ENCODE measurements around the gene POF1B. TPM values are rescaled to one million over a fixed set of nuclear protein-coding genes. Genes with fewer than 3 reads are reported as not detected.

Gene POF1B
- total and polyA plus RNA-seq, 2 of the 4 experiments (the other 2 are of a cell fraction), result not detected

GRCh38 chrX:85429066-85429465 is 49.6 kb upstream of the POF1B start:
- ChIA-PET CTCF (no interaction called here), POLR2A (ENCODE audit: unreplicated experiment) (no interaction called here)
- no peak for DNase-seq
- Histone ChIP-seq H3K9me1 (ENCODE audit: insufficient read depth, low read length) (no peaks in the 10 kb centered on the region), H2BK15ac (ENCODE audit: low read depth, low read length) (no peak overlapping the region), H2BK5ac (ENCODE audit: low read depth, low read length, poor library complexity, severe bottlenecking) (no peak overlapping the region), H3K18ac (ENCODE audit: low read depth, low read length) (no peak overlapping the region), H3K27ac (ENCODE audit: insufficient read depth, low read length) (no peak overlapping the region), H4K8ac (ENCODE audit: low read depth in 2 of 2, low read length in 2 of 2) (no peak overlapping the region), H3K9me3 (ENCODE audit: control insufficient read depth, insufficient read depth, low read length) (no peaks in the 10 kb centered on the region), H3K4me1 (ENCODE audit: control insufficient read depth, insufficient read depth, low read length) (no peaks in the 10 kb centered on the region), H3K4ac (ENCODE audit: low read depth, low read length) (no peak overlapping the region), H2AK5ac (ENCODE audit: low read depth, low read length) (no peak overlapping the region), H3K4me3 (ENCODE audit: insufficient read depth, low read depth, low read length) (no peak overlapping the region), H3K27me3 (ENCODE audit: control insufficient read depth, insufficient read depth, low read length) (no peaks in the 10 kb centered on the region), H3K9ac (ENCODE audit: low read depth, low read length) (no peak overlapping the region), H4K20me1 (ENCODE audit: insufficient read depth, low read length) (no peaks in the 10 kb centered on the region), H3K4me2 (ENCODE audit: low read depth, low read length) (no peak overlapping the region), H3K36me3 (ENCODE audit: control insufficient read depth, insufficient read depth, low read length) (no peaks in the 10 kb centered on the region), H2AK9ac (replicated peaks; ENCODE audit: low read depth, low read length, poor library complexity) (no peak overlapping the region), H2BK120ac (ENCODE audit: low read depth, low read length) (no peak overlapping the region), H3K56ac (ENCODE audit: extremely low read depth, insufficient read depth, low read length) (no peak overlapping the region), H3K14ac (replicated peaks; ENCODE audit: low read depth, low read length) (no peak overlapping the region), H4K5ac (ENCODE audit: low read depth, low read length) (no peak overlapping the region), H3K23ac (ENCODE audit: low read depth, low read length) (no peak overlapping the region), H2AFZ (replicated peaks; ENCODE audit: low read length, poor library complexity) (no peak overlapping the region), H3K79me1 (ENCODE audit: low read depth in 1 of 2, low read length in 2 of 2) (no peaks in the 10 kb centered on the region), H2BK20ac (ENCODE audit: low read depth, low read length) (no peak overlapping the region), H4K91ac (ENCODE audit: insufficient read depth, low read depth, low read length) (no peak overlapping the region)
- TF ChIP-seq POLR2A (IDR thresholded peaks at IDR 0.05; ENCODE audit: low read depth, low read length), result no peak
- TF ChIP-seq RAD21 (IDR thresholded peaks at IDR 0.05; ENCODE audit: low read length), result no peak
- TF ChIP-seq FOS (IDR thresholded peaks at IDR 0.05; ENCODE audit: low read depth, low read length), result no peak
- TF ChIP-seq, protein P1, sequence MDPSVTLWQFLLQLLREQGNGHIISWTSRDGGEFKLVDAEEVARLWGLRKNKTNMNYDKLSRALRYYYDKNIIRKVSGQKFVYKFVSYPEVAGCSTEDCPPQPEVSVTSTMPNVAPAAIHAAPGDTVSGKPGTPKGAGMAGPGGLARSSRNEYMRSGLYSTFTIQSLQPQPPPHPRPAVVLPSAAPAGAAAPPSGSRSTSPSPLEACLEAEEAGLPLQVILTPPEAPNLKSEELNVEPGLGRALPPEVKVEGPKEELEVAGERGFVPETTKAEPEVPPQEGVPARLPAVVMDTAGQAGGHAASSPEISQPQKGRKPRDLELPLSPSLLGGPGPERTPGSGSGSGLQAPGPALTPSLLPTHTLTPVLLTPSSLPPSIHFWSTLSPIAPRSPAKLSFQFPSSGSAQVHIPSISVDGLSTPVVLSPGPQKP (IDR thresholded peaks at IDR 0.05; ENCODE audit: borderline replicate concordance, low read depth, low read length), result no peak
- no peak for TF ChIP-seq CHD1 (IDR thresholded peaks at IDR 0.05; ENCODE audit: low read depth, low read length)
- no peak for TF ChIP-seq RFX5 (IDR thresholded peaks at IDR 0.05; ENCODE audit: low read depth, low read length)
- no peak for TF ChIP-seq SMC3 (IDR thresholded peaks at IDR 0.05; ENCODE audit: low read depth, low read length)
- TF ChIP-seq BHLHE40 (IDR thresholded peaks at IDR 0.05; ENCODE audit: low read depth, low read length), result no peak
- TF ChIP-seq, protein P2, sequence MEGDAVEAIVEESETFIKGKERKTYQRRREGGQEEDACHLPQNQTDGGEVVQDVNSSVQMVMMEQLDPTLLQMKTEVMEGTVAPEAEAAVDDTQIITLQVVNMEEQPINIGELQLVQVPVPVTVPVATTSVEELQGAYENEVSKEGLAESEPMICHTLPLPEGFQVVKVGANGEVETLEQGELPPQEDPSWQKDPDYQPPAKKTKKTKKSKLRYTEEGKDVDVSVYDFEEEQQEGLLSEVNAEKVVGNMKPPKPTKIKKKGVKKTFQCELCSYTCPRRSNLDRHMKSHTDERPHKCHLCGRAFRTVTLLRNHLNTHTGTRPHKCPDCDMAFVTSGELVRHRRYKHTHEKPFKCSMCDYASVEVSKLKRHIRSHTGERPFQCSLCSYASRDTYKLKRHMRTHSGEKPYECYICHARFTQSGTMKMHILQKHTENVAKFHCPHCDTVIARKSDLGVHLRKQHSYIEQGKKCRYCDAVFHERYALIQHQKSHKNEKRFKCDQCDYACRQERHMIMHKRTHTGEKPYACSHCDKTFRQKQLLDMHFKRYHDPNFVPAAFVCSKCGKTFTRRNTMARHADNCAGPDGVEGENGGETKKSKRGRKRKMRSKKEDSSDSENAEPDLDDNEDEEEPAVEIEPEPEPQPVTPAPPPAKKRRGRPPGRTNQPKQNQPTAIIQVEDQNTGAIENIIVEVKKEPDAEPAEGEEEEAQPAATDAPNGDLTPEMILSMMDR (conservative IDR thresholded peaks at IDR 0.05; ENCODE audit: low read depth, low read length), result no peak
- no peak for TF ChIP-seq NFE2L2 (IDR thresholded peaks at IDR 0.05; ENCODE audit: low read depth, low read length)
- no peak for TF ChIP-seq CEBPB (IDR thresholded peaks at IDR 0.05; ENCODE audit: low read depth, low read length)
- no peak for TF ChIP-seq RCOR1 (IDR thresholded peaks at IDR 0.05; ENCODE audit: insufficient replicate concordance, low read length)
- no peak for TF ChIP-seq MAZ (IDR thresholded peaks at IDR 0.05; ENCODE audit: borderline replicate concordance, low read depth, low read length)
- WGBS, 2 experiments (ENCODE audit: extremely low coverage in 2 of 2, insufficient read length in 1 of 2), result no CpG with 5 or more reads among the region's 1 CpG
- intact Hi-C loops (cut with micrococcal nuclease) (no loop called here), dilution Hi-C loops (cut with HindIII; ENCODE audit: low sequenced_read_pairs, unreplicated experiment) (no loop called here), in situ Hi-C loops (cut with MboI; ENCODE audit: low sequenced_read_pairs) (no loop called here)
- no TSS peak for BruUV-seq (replicated peaks)
- ATAC-seq (ENCODE audit: low read depth), result no peak
